Right lobe of liver (tissue), 4 donors: ENCODE results near the gene MAP4K2.

Experiments used
- CTCF ChIP-seq, 4 donors: fragments of 200-600 bp in 3 of 4; fragments of 450-650 bp in 1 of 4; IDR thresholded peaks; one replicate each; pipeline versions ENCODE4 v1.5.1 to v1.8.0; 2016 to 2022; ENCODE audit warnings: antibody characterized with exemption in 4 of 4, mild to moderate bottlenecking in 2 of 4
- POLR2A ChIP-seq: fragments of 450-650 bp; IDR thresholded peaks from one replicate; pipeline ENCODE4 v1.6.1; 2017; ENCODE audit warnings: antibody characterized with exemption, mild to moderate bottlenecking
- donor health status: DM: no; HTN: no; CAD: no.
- donor health status: DM: no; HTN: no; CAD: no.
- donor health status: DM: no; HTN: yes; CAD: no.

- TF ChIP-seq POLR2A, result no peak
- no peak for TF ChIP-seq CTCF (IDR thresholded peaks at IDR 0.05)
Observed at GRCh38 chr11:64829536-64830251, 26.7 kb upstream of the MAP4K2 start.
